GM18511 (cell line): ENCODE measurements around the gene DNAH3.
"Not testable (repeated sequence)": the region's sequence is repeated elsewhere in the genome, so short reads cannot be mapped to it uniquely, and the experiment has no call there.

Source experiments
- ATAC-seq: cut with Tn5 transposase; IDR thresholded peaks from one replicate; pipeline ENCODE4 v1.9.1; 2021; ENCODE audit warnings: mild to moderate bottlenecking, moderate library complexity; ENCODE audit not compliant: unreplicated experiment

DNAH3 gene

GRCh38 chr16:20946015-20946629 is 204.5 kb downstream of the DNAH3 start:
- ATAC-seq, result no peak

GRCh38 chr16:20945575-20945875 is 205.1 kb downstream of the DNAH3 start:
- ATAC-seq, result not testable (repeated sequence)

GRCh38 chr16:20944861-20945574 is 205.6 kb downstream of the DNAH3 start:
- no peak for ATAC-seq

- no peak for ATAC-seq
Measured at GRCh38 chr16:20942256-20942655, 208.4 kb downstream of the DNAH3 start.

- no peak for ATAC-seq
Measured at GRCh38 chr16:20941636-20941926, 209.1 kb downstream of the DNAH3 start.

- no peak for ATAC-seq
Measured at GRCh38 chr16:20940871-20941635, 209.6 kb downstream of the DNAH3 start.

GRCh38 chr16:20939611-20940010 is 211.0 kb downstream of the DNAH3 start:
- ATAC-seq, result no peak

- ATAC-seq, result no peak
Measured at GRCh38 chr16:20938426-20938825, 212.2 kb downstream of the DNAH3 start.

- ATAC-seq, result no peak
Measured at GRCh38 chr16:20937736-20938135, 212.9 kb downstream of the DNAH3 start.

- ATAC-seq, result no peak
Measured at GRCh38 chr16:20933589-20933988, 217.1 kb downstream of the DNAH3 start.

GRCh38 chr16:20931066-20931600 is 219.5 kb downstream of the DNAH3 start:
- no peak for ATAC-seq

GRCh38 chr16:20930365-20930690 is 220.3 kb downstream of the DNAH3 start:
- no peak for ATAC-seq

- ATAC-seq, result not testable (repeated sequence)
Measured at GRCh38 chr16:20929676-20930364, 220.8 kb downstream of the DNAH3 start.

GRCh38 chr16:20928774-20929411 is 221.8 kb downstream of the DNAH3 start:
- ATAC-seq, result no peak

- no peak for ATAC-seq
Measured at GRCh38 chr16:20925751-20926150, 224.9 kb downstream of the DNAH3 start.

- no peak for ATAC-seq
Measured at GRCh38 chr16:20923876-20924275, 226.8 kb downstream of the DNAH3 start.

- no peak for ATAC-seq
Measured at GRCh38 chr16:20920799-20921198, 229.8 kb downstream of the DNAH3 start.

GRCh38 chr16:20920091-20920490 is 230.6 kb downstream of the DNAH3 start:
- ATAC-seq, result no peak

- no peak for ATAC-seq
Measured at GRCh38 chr16:20918486-20919239, 232.0 kb downstream of the DNAH3 start.

GRCh38 chr16:20916942-20917341 is 233.7 kb downstream of the DNAH3 start:
- no peak for ATAC-seq
